ENCODE measurements around the gene CYTH1.

The CYTH1 gene

GRCh38 chr17:78804777-78805176 is 22.7 kb upstream of the CYTH1 start:
- H3K4me3 ChIP-seq (ENCODE audit: low read depth in 1 of 2, low read length in 1 of 2) = no peak overlapping the region
- no peak overlapping the region for H3K27ac ChIP-seq
- H3K9me3 ChIP-seq = no peaks in the 10 kb centered on the region
- TF ChIP-seq CTCF (IDR thresholded peaks at IDR 0.05) = no peak
- peaks cover 12% of the 10 kb centered on the region for H3K36me3 ChIP-seq
- H3K27me3 ChIP-seq = no peaks in the 10 kb centered on the region
- H3K4me1 ChIP-seq (ENCODE audit: control insufficient read depth in 1 of 2, insufficient read depth in 1 of 2, low read depth in 1 of 2, low read length in 1 of 2) = peaks cover 10 to 17% of the 10 kb centered on the region in 2 experiments

- Histone ChIP-seq H3K4me1 (ENCODE audit: control insufficient read depth in 1 of 2, insufficient read depth in 1 of 2, low read depth in 1 of 2, low read length in 1 of 2) (peaks cover 10 to 17% of the 10 kb centered on the region in 2 experiments), H3K4me3 (ENCODE audit: low read depth in 1 of 2, low read length in 1 of 2) (peak overlapping the region; percentile 22 to 52), H3K36me3 (peaks cover 8% of the 10 kb centered on the region), H3K9me3 (no peaks in the 10 kb centered on the region), H3K27ac (peak overlapping the region; percentile 2), H3K27me3 (no peaks in the 10 kb centered on the region)
- TF ChIP-seq CTCF (IDR thresholded peaks at IDR 0.05) = no peak
These were observed 21.2 kb upstream of the CYTH1 start for GRCh38 chr17:78803186-78803845.

GRCh38 chr17:78802459-78802858 is 20.4 kb upstream of the CYTH1 start:
- Histone ChIP-seq H3K4me1 (ENCODE audit: control insufficient read depth in 1 of 2, insufficient read depth in 1 of 2, low read depth in 1 of 2, low read length in 1 of 2) (peaks cover 10 to 17% of the 10 kb centered on the region in 2 experiments), H3K9me3 (no peaks in the 10 kb centered on the region), H3K36me3 (peaks cover 11% of the 10 kb centered on the region), H3K27me3 (no peaks in the 10 kb centered on the region), H3K27ac (no peak overlapping the region), H3K4me3 (ENCODE audit: low read depth in 1 of 2, low read length in 1 of 2) (no peak overlapping the region)
- no peak for TF ChIP-seq CTCF (IDR thresholded peaks at IDR 0.05)

GRCh38 chr17:78802008-78802407 is 19.9 kb upstream of the CYTH1 start:
- Histone ChIP-seq H3K36me3 (peaks cover 10% of the 10 kb centered on the region), H3K4me3 (ENCODE audit: low read depth in 1 of 2, low read length in 1 of 2) (no peak overlapping the region), H3K27ac (no peak overlapping the region), H3K9me3 (no peaks in the 10 kb centered on the region), H3K27me3 (no peaks in the 10 kb centered on the region), H3K4me1 (ENCODE audit: control insufficient read depth in 1 of 2, insufficient read depth in 1 of 2, low read depth in 1 of 2, low read length in 1 of 2) (peaks cover 11 to 17% of the 10 kb centered on the region in 2 experiments)
- no peak for TF ChIP-seq CTCF (IDR thresholded peaks at IDR 0.05)

- H3K9me3 ChIP-seq = no peaks in the 10 kb centered on the region
- no peak overlapping the region for H3K4me3 ChIP-seq (ENCODE audit: low read depth in 1 of 2, low read length in 1 of 2)
- peaks cover 17% of the 10 kb centered on the region in 2 experiments for H3K4me1 ChIP-seq (ENCODE audit: control insufficient read depth in 1 of 2, insufficient read depth in 1 of 2, low read depth in 1 of 2, low read length in 1 of 2)
- no peak overlapping the region for H3K27ac ChIP-seq
- TF ChIP-seq CTCF (IDR thresholded peaks at IDR 0.05) = no peak
- H3K36me3 ChIP-seq = peaks cover 3% of the 10 kb centered on the region
- no peaks in the 10 kb centered on the region for H3K27me3 ChIP-seq
These were observed 18.3 kb upstream of the CYTH1 start for GRCh38 chr17:78800132-78800931.
